ENCODE data around the gene U2AF2. TPM values are rescaled to one million over a fixed set of nuclear protein-coding genes. Genes with fewer than 3 reads are reported as not detected.
A peak's percentile ranks its signal among the peaks of the same experiment; 100 is the strongest.

Gene U2AF2
- total and polyA plus RNA-seq, 9 of the 15 experiments (the other 6 are each of a cell fraction or from before 2014, with no cell fraction given) = 3.0 to 331 (median 157) TPM

- ChIA-PET POLR2A (interaction anchor here (0.5 to 2.0 kb wide), 14 partner anchors 11 to 1424 kb away, joined by 3 to 18 read pairs (median 4); partner anchors contain the start of genes CCDC106 and ZNF784), CTCF (ENCODE audit: low intra/inter-chr PET ratio) (no interaction called here)
- no peak for ATAC-seq
- intact Hi-C loops (cut with micrococcal nuclease) (loop anchor here (10.0 kb wide), 1 partner anchor 492 kb away; the partner anchor contains the start of gene TNNT1), in situ Hi-C loops (cut with MboI) (loop anchor here (5.0 to 25.0 kb wide), 4 partner anchors 176 to 762 kb away; partner anchors contain the start of genes FCAR, TNNT1 and ZSCAN5A)
- Histone ChIP-seq H3K4me1 (replicated peaks in 1 of 2; ENCODE audit: control insufficient read depth in 2 of 2, insufficient read depth in 2 of 2, low read length in 2 of 2) (peaks cover 26 to 45% of the 10 kb centered on the region in 2 experiments), H3K9ac (ENCODE audit: insufficient read depth in 1 of 2, low read depth in 2 of 2, low read length in 2 of 2) (peak overlapping the region; percentile 83 to 98; a peak in 1 of 4 replicates), H3K4me3 (no peak overlapping the region), H3K27ac (ENCODE audit: extremely low read depth, low read depth, low read length) (no peak overlapping the region), H2AFZ (ENCODE audit: low read depth, low read length) (no peak overlapping the region), H3K36me3 (ENCODE audit: control insufficient read depth, insufficient read depth, low read length) (peaks cover 11% of the 10 kb centered on the region; the same call in 2 of the 3 replicates), H4K20me1 (replicated peaks; ENCODE audit: control insufficient read depth, insufficient read depth, low read length) (no peaks in the 10 kb centered on the region), H3K27me3 (ENCODE audit: control insufficient read depth in 2 of 2, insufficient read depth in 2 of 2, low read length in 2 of 2) (no peaks in the 10 kb centered on the region), H3K9me1 (ENCODE audit: control insufficient read depth, insufficient read depth, low read length) (no peaks in the 10 kb centered on the region), H3K79me2 (ENCODE audit: control insufficient read depth, insufficient read depth, low read length) (peaks cover 57% of the 10 kb centered on the region), H3K9me3 (replicated peaks; ENCODE audit: control insufficient read depth, insufficient read depth, low read depth, low read length) (0 out of 2 replicates have a peak, but pooled peaks cover 2% of the 10 kb centered on the region), H3K4me2 (ENCODE audit: insufficient read depth, low read length) (peak overlapping the region; percentile 98)
- DNase-seq (ENCODE audit: extremely low read depth in 1 of 4, low spot score in 3 of 4) = no peak
- BruUV-seq (replicated peaks) = no TSS peak
- no peak for FAIRE-seq
- 78% methylated on average over 2 of the region's 4 CpGs for whole genome bisulfite sequencing (ENCODE audit: insufficient coverage, low coverage, missing lambda C conversion rate)
- TF ChIP-seq ZBTB49 (CRISPR knock-in tag; IDR thresholded peaks at IDR 0.05; ENCODE audit: borderline replicate concordance) (no peak), CREM (IDR thresholded peaks at IDR 0.05; ENCODE audit: low read depth) (no peak), POLR2H (tag; IDR thresholded peaks at IDR 0.05; ENCODE audit: low read depth) (no peak), ZFP91 (CRISPR knock-in tag; IDR thresholded peaks at IDR 0.05) (no peak), PYGO2 (tag; IDR thresholded peaks at IDR 0.05) (no peak), DPF2 (IDR thresholded peaks at IDR 0.05) (no peak), ZNF277 (CRISPR knock-in tag; IDR thresholded peaks at IDR 0.05; ENCODE audit: borderline replicate concordance) (no peak), ZC3H11A (IDR thresholded peaks at IDR 0.05; ENCODE audit: low read depth, low read length) (no peak), ZEB2 (IDR thresholded peaks at IDR 0.05) (no peak), ZNF311 (CRISPR knock-in tag; IDR thresholded peaks at IDR 0.05) (no peak), ZNF384 (IDR thresholded peaks at IDR 0.05; ENCODE audit: low read depth, low read length) (no peak), SMAD3 (CRISPR knock-in tag; conservative IDR thresholded peaks at IDR 0.05) (no peak), ZBTB5 (IDR thresholded peaks at IDR 0.05) (no peak), HMGXB4 (CRISPR knock-in tag; IDR thresholded peaks at IDR 0.05) (no peak)
Observed at GRCh38 chr19:55636723-55637122, 18.1 kb upstream of the U2AF2 start.

Data from K562 (cell line).